HG02623 (cell line): ENCODE data around the gene SERINC5.

Experiments used
- ATAC-seq: cut with Tn5 transposase; IDR thresholded peaks from one replicate; pipeline ENCODE4 v1.9.1; 2021; ENCODE audit warnings: moderate library complexity; ENCODE audit not compliant: unreplicated experiment

Gene SERINC5

GRCh38 chr5:80072103-80073073 lies 183.5 kb downstream of the SERINC5 start:
- ATAC-seq = no peak

GRCh38 chr5:80071510-80072021 lies 184.3 kb downstream of the SERINC5 start:
- no peak for ATAC-seq

GRCh38 chr5:80070338-80071056 lies 185.4 kb downstream of the SERINC5 start:
- ATAC-seq = no peak

GRCh38 chr5:80069918-80070318 lies 185.9 kb downstream of the SERINC5 start:
- no peak for ATAC-seq

- no peak for ATAC-seq
Measured at GRCh38 chr5:80069251-80069800, 186.5 kb downstream of the SERINC5 start.

- no peak for ATAC-seq
Measured at GRCh38 chr5:80068775-80069174, 187.1 kb downstream of the SERINC5 start.

- no peak for ATAC-seq
Measured at GRCh38 chr5:80068246-80068636, 187.6 kb downstream of the SERINC5 start.

- ATAC-seq = no peak
Measured at GRCh38 chr5:80067531-80068245, 188.2 kb downstream of the SERINC5 start.

GRCh38 chr5:80067016-80067415 lies 188.8 kb downstream of the SERINC5 start:
- no peak for ATAC-seq

- ATAC-seq = no peak
Measured at GRCh38 chr5:80064124-80064523, 191.7 kb downstream of the SERINC5 start.
